Measurements from ENCODE around the gene EP300. TPM values are rescaled to one million over a fixed set of nuclear protein-coding genes. Genes with fewer than 3 reads are reported as not detected.
"Not testable (repeated sequence)": the region's sequence is repeated elsewhere in the genome, so short reads cannot be mapped to it uniquely, and the experiment has no call there.

The EP300 gene
- total RNA-seq, 2 donors from 2014 or later = 28.6 to 31.5 TPM

- ATAC-seq (no peak), DNase-seq (no peak)
- intact Hi-C loops (cut with DNase I) = no loop called here
These were observed 16.4 kb upstream of the EP300 start for GRCh38 chr22:41075946-41076345.

GRCh38 chr22:41076857-41077256 lies 15.5 kb upstream of the EP300 start:
- no peak for ATAC-seq
- intact Hi-C loops (cut with DNase I) = no loop called here
- no peak for DNase-seq

DNA sequence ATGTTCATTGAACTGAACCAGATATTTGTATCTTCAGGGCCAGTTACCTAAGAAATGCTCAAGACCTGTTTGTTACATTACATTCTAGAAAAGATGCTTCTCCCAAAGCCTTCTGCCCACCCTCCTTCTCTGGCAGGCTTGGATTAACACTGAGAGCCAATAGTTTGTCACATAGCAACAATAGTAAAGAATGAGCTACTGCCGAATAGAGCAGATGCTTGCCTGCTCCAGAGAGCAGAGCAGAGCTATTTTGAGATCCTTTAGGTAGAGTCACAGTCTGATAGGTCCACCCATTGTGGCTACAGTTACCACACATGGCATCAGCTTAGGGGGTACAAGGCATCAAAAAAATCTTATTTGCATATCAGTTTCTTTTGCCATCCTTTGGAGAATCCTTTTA lies 13.5 kb upstream of the EP300 start:
- intact Hi-C loops (cut with DNase I) = no loop called here
- ATAC-seq (no peak), DNase-seq (no peak)

- no peak for ATAC-seq
- DNase-seq = no peak
- intact Hi-C loops (cut with DNase I) = no loop called here
These were observed 6.5 kb upstream of the EP300 start for GRCh38 chr22:41085842-41086241.

DNA sequence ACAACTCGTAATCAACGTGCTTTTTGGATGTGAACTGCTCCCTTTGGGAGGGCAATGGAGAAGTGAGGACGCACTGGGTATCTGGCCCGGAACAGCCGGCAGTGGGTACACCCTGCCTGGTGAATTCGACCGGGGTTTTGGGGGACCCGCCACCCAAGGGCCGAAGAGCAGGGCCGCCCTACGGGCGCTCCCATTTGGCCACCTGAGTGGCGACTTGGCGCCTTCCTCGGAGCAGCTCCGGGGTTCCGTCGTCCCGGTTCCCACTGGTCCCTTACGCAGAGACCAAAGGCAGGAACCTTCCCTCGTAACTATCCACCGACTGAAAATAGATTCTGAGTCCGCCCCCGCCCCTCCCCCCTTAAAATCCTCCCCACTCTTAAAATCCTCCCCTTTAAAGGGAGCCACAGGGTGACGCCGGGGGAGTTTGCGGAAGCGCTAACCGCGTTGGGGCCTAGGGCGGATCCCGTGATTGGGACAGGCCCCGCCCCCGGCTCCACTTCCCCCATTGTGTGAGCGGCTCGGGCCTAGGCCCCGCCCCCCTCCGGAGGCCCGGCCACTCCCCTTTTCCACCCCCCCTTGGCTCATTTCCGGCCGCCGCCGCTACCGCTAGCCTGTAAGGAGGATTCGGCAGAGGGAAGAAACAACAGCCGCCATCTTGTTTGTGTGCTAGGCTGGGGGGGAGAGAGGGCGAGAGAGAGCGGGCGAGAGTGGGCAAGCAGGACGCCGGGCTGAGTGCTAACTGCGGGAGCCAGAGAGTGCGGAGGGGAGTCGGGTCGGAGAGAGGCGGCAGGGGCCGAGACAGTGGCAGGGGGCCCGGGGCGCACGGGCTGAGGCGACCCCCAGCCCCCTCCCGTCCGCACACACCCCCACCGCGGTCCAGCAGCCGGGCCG lies 1.0 kb upstream of the EP300 start:
- DNase-seq (peak; percentile 100), ATAC-seq (peak; percentile 96 to 98)
- intact Hi-C loops (cut with DNase I) = loop anchor here (1.0 to 5.0 kb wide), 3 partner anchors 64 to 140 kb away; partner anchors contain the start of gene RBX1 (in 1 of the 2)

DNA sequence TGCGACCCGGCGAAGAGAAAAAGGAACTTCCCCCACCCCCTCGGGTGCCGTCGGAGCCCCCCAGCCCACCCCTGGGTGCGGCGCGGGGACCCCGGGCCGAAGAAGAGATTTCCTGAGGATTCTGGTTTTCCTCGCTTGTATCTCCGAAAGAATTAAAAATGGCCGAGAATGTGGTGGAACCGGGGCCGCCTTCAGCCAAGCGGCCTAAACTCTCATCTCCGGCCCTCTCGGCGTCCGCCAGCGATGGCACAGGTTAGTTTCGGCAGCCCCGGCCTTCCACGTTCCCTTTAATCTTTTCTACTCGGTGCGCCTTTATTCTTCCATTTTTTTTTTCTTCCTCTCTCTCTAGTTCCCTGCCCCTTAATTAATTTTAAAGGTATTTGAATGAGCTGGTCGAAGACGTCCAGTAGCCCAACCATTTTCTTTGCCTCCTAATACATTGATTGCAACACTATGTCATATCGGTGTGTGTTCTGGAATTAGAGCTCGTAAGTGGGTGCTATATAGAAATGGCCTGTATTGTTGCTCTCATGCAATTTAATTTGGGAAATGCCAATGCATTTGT lies 537 bp downstream of the EP300 start:
- DNase-seq = no peak
- intact Hi-C loops (cut with DNase I) = loop anchor here (5.0 kb wide), 2 partner anchors 66 to 136 kb away; no protein-coding TSS in a partner anchor
- peak in 1 of 2 donors; percentile 1 for ATAC-seq

DNA sequence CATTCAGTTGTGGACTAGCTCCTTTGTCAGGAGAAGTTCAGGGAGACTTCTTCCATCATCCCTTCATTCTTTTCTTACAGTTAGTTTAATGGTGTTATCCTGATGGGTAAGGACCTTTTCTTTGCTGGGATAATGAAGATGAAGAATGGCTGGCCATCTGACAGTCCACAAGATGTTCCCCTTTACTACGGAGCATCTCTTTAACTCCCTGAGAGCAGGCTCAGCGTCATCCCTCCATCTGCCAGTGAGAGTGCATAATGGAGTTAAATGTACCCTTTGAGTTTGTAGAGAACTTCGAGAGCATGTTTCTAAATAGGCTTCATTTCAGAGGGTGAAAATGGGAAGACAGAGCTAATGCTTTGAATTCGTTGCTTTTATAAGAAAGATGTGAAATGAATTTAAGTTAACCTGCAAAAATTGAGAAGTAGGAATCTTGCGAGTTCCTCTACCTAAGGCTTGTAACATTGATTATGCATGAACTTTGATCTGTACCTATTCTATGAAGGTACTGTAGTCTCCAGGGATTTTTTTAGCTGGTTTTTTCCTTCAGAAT lies 1.7 kb downstream of the EP300 start:
- no peak for DNase-seq
- intact Hi-C loops (cut with DNase I) = loop anchor here (5.0 kb wide), 2 partner anchors 67 to 137 kb away; no protein-coding TSS in a partner anchor
- no peak for ATAC-seq

GRCh38 chr22:41096391-41096790 lies 4.0 kb downstream of the EP300 start:
- DNase-seq (no peak), ATAC-seq (no peak)
- intact Hi-C loops (cut with DNase I) = no loop called here

- intact Hi-C loops (cut with DNase I) = no loop called here
- no peak for DNase-seq
- ATAC-seq = no peak
These were observed 4.4 kb downstream of the EP300 start for GRCh38 chr22:41096841-41097240.

DNA sequence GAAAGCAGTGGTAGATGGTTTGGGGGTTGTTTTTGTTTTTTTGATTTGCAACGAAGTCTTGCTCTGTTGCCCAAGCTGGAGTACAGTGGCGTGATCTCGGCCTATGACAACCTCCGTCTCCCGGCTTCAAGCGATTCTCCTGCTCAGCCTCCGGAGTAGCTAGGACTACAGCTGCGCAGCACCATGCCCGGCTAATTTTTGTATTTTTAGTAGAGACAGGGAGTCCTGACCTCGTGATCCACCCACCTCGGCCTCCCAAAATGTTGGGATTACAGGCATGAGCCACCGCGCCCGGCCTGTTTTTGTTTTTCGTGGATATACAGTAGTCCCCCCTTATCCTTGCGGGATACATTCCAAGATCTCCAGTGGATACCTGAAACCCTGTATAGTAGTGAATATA lies 6.6 kb downstream of the EP300 start:
- no peak for ATAC-seq
- DNase-seq = no peak
- intact Hi-C loops (cut with DNase I) = no loop called here

- intact Hi-C loops (cut with DNase I) = no loop called here
- ATAC-seq (peak; percentile 15 to 63), DNase-seq (no peak)
These were observed 14.0 kb downstream of the EP300 start for GRCh38 chr22:41106122-41106968.

DNA sequence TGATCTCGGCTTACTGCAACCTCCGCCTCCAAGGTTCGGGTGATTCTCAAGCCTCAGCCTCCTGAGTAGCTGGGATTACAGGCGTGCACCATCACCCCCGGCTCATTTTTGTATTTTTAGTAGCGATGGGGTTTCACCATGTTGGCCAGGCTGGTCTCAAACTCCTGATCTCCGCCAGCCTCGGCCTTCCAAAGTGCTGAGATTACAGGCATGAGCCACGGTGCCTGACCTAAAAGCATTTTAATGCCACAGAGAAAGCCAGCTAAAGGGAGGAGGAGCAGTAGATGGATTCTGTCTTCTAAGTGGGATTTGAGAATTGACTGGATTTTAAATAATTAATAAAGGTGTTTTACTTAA lies 14.6 kb downstream of the EP300 start:
- intact Hi-C loops (cut with DNase I); DNase-seq; ATAC-seq: not testable (repeated sequence)

DNA sequence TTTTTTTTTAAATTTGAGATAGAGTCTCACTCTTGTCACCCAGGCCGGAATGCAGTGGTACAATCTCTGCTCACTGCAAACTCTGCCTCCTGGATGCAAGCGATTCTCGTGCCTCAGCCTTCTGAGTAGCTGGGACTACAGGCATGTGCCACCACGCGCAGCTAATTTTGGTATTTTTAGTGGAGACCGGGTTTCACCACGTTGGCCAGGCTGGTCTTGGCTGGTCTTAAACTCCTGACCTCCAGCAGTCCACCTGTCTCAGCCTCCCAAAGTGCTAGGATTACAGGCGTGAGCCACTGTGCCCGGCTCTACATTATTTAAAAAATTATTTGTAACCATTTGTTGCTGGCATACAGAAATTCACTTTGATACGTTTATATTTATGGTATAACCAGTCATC lies 18.6 kb downstream of the EP300 start:
- no peak for DNase-seq
- intact Hi-C loops (cut with DNase I) = no loop called here

GRCh38 chr22:41116342-41116741 lies 23.9 kb downstream of the EP300 start:
- ATAC-seq (no peak), DNase-seq (no peak)
- intact Hi-C loops (cut with DNase I) = no loop called here

More for the DNA sequence above, 18.6 kb downstream of the EP300 start:
- no peak for ATAC-seq

- DNase-seq (no peak), ATAC-seq (no peak)
- intact Hi-C loops (cut with DNase I) = no loop called here
These were observed 25.0 kb downstream of the EP300 start for GRCh38 chr22:41117127-41117965.

DNA sequence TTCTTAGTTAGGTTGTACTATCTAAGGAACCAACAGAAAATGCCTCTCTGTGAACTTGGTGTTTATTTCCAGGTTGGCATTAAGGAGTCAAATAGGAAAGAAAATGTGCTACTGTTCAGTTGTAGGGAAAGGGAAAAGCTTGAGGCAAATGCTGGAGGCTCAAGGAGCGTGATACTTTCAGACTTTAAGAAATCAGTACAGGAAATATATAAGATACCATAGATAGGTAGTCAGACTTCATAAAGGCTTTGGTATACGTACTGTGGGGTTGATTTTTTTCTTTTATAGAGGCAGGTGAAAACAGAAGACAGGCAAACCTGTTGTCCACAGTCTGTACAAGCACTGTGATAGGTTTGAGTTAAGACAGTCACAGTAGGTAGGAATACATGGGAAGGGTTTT lies 30.8 kb downstream of the EP300 start:
- DNase-seq (no peak), ATAC-seq (no peak)
- intact Hi-C loops (cut with DNase I) = no loop called here

DNA sequence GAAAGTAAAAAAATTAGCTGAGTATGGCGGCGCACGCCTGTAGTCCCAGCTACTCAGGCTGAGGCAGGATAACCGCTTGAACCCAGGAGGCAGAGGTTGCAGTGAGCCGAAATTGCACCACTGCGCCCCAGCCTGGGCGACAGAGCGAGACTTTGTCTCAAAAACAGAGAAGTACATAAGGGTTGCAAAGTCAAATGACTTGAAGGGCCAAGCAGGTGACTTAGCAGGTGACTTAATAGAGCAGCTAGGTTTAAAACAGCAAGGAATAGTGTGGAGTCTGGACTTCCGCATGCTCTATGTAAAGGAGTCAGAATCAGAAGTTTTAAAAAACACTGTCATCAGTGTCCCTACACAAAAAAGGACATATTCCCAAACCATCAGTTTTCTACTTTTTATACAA lies 31.7 kb downstream of the EP300 start:
- ATAC-seq (no peak), DNase-seq (no peak)
- intact Hi-C loops (cut with DNase I) = no loop called here

DNA sequence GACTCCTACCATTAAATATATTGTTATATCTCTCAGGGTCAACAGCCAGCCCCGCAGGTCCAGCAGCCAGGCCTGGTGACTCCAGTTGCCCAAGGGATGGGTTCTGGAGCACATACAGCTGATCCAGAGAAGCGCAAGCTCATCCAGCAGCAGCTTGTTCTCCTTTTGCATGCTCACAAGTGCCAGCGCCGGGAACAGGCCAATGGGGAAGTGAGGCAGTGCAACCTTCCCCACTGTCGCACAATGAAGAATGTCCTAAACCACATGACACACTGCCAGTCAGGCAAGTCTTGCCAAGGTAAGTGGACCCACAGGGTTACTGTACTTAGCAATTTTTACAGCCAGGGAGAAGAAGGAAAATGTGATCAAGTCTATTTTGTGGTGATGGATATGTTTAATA lies 35.1 kb downstream of the EP300 start:
- DNase-seq (peak; percentile 28), ATAC-seq (peak; percentile 19 to 27)
- intact Hi-C loops (cut with DNase I) = no loop called here

DNA sequence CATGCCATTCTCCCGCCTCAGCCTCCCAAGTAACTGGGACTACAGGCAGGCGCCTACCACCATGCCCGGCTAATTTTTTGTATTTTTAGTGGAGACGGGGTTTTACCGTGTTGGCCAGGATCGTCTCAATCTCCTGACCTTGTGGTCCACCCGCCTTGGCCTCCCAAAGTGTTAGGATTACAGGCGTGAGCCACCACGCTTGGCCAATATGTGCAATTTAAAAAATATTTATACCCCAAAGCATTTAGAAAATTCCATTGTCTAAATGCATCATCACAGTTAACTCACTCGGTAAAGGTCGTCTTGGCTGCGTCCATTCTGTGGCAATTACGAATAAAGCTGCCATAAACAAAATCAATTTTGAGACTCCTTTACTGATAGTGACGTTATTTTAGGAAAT lies 36.2 kb downstream of the EP300 start:
- DNase-seq = no peak
- ATAC-seq = no peak
- intact Hi-C loops (cut with DNase I) = no loop called here
